SU-DHL-6 (cell line): ENCODE results near the gene NDUFS7.

Experiments used
- CTCF ChIP-seq: fragments of 200-600 bp; sonication (generic); IDR thresholded peaks from one replicate; pipeline ENCODE4 v1.5.1; 2017; ENCODE audit warnings: antibody characterized with exemption, mild to moderate bottlenecking, low read length, moderate library complexity; ENCODE audit not compliant: insufficient read depth, poor library complexity, severe bottlenecking
- EZH2phosphoT487 ChIP-seq: fragments of 200-600 bp; sonication (generic), shearing (Covaris generic); conservative IDR thresholded peaks from 2 replicates; pipeline ENCODE4 v1.6.1; 2018; ENCODE audit warnings: mild to moderate bottlenecking, antibody characterized with exemption, low read length, moderate library complexity, mixed read lengths

- TF ChIP-seq EZH2phosphoT487 (no peak), CTCF (no peak)
These were observed 25.7 kb downstream of the NDUFS7 start for GRCh38 chr19:1409204-1410005.
